Peyer's patch (tissue), 4 donors: ENCODE measurements around the gene ZPR1. TPM values are rescaled to one million over a fixed set of nuclear protein-coding genes. Genes with fewer than 3 reads are reported as not detected.
A peak's percentile ranks its signal among the peaks of the same experiment; 100 is the strongest.

Experiments
- DNase-seq, 3 donors: peaks; one replicate each; pipeline ENCODE4 v3.0.0-alpha.2; 2017 to 2019
- H3K27ac ChIP-seq, 4 donors: fragments of 200-600 bp; sonication (generic); one replicate each; pipeline ENCODE4 v1.5.1; 2016 to 2019
- H3K27me3 ChIP-seq, 2 donors: fragments of 200-600 bp; sonication (generic); one replicate each; pipeline ENCODE4 v1.5.1; 2019
- H3K36me3 ChIP-seq, 3 donors: fragments of 200-600 bp; sonication (generic); one replicate each; pipeline ENCODE4 v1.5.1; 2016 to 2019
- H3K4me1 ChIP-seq, 4 donors: fragments of 200-600 bp; sonication (generic); one replicate each; pipeline ENCODE4 v1.5.1; 2016 to 2019
- H3K4me3 ChIP-seq, 4 donors: fragments of 200-600 bp; sonication (generic); 1 replicate in 3 of 4; 2 replicates in 1 of 4; pipeline ENCODE4 v1.5.1; 2016 to 2019; ENCODE audit warnings: mild to moderate bottlenecking in 1 of 4
- H3K9me3 ChIP-seq, 4 donors: fragments of 200-600 bp; sonication (generic); one replicate each; pipeline ENCODE4 v1.5.1; 2016 to 2019; ENCODE audit warnings: mild to moderate bottlenecking in 1 of 4
- POLR2A ChIP-seq, 2 donors: fragments of 450-650 bp; IDR thresholded peaks; one replicate each; pipeline ENCODE4 v1.5.1; 2017; ENCODE audit warnings: antibody characterized with exemption in 2 of 2, mild to moderate bottlenecking in 2 of 2, moderate library complexity in 2 of 2
- total RNA-seq, 4 donors: library from RNA; depleted of rRNA; stranded (reverse); fragments of >200 nt; gene quantifications; one replicate each; pipeline ENCODE4 v1.1.0, GENCODE V29; 2016
- TF ChIP-seq, protein P1 (sequence below), 6 experiments: fragments of 450-650 bp in 4 of 6; fragments of 200-600 bp in 2 of 6; sonication (generic) in 1 of 6; IDR thresholded peaks; one replicate each; pipeline ENCODE4 v1.5.1; 2017 to 2019; ENCODE audit warnings: antibody characterized with exemption in 6 of 6, mild to moderate bottlenecking in 3 of 6, moderate library complexity in 1 of 6

The ZPR1 gene
- total RNA-seq, 4 donors from 2014 or later = 17.0 to 52.6 (median 32.5) TPM

- Histone ChIP-seq H3K27ac (peak overlapping the region in 2 of 4 donors; percentile 81 to 82), H3K27me3 (no peaks in the 10 kb centered on the region), H3K4me3 (no peak overlapping the region), H3K4me1 (peaks cover 0 to 21% (median 6%) of the 10 kb centered on the region in 4 donors), H3K9me3 (no peaks in the 10 kb centered on the region), H3K36me3 (no peaks in the 10 kb centered on the region)
- DNase-seq = peak in 1 of 3 donors; percentile 63
- no peak for TF ChIP-seq POLR2A (IDR thresholded peaks at IDR 0.05)
- TF ChIP-seq, protein P1, sequence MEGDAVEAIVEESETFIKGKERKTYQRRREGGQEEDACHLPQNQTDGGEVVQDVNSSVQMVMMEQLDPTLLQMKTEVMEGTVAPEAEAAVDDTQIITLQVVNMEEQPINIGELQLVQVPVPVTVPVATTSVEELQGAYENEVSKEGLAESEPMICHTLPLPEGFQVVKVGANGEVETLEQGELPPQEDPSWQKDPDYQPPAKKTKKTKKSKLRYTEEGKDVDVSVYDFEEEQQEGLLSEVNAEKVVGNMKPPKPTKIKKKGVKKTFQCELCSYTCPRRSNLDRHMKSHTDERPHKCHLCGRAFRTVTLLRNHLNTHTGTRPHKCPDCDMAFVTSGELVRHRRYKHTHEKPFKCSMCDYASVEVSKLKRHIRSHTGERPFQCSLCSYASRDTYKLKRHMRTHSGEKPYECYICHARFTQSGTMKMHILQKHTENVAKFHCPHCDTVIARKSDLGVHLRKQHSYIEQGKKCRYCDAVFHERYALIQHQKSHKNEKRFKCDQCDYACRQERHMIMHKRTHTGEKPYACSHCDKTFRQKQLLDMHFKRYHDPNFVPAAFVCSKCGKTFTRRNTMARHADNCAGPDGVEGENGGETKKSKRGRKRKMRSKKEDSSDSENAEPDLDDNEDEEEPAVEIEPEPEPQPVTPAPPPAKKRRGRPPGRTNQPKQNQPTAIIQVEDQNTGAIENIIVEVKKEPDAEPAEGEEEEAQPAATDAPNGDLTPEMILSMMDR (IDR thresholded peaks at IDR 0.05) = no peak
Measured at GRCh38 chr11:116833816-116834534, 46.2 kb upstream of the ZPR1 start.

GRCh38 chr11:116833491-116833815, 45.6 kb upstream of the ZPR1 start:
- no peaks in the 10 kb centered on the region for H3K9me3 ChIP-seq
- no peak overlapping the region for H3K4me3 ChIP-seq
- H3K27ac ChIP-seq = peak overlapping the region in 2 of 4 donors; percentile 81 to 82
- peak in 1 of 3 donors; percentile 42 for DNase-seq
- TF ChIP-seq, protein P1 (IDR thresholded peaks at IDR 0.05) = no peak
- TF ChIP-seq POLR2A (IDR thresholded peaks at IDR 0.05) = no peak
- no peaks in the 10 kb centered on the region for H3K36me3 ChIP-seq
- no peaks in the 10 kb centered on the region for H3K27me3 ChIP-seq
- peaks cover 0 to 21% (median 6%) of the 10 kb centered on the region in 4 donors for H3K4me1 ChIP-seq

DNA sequence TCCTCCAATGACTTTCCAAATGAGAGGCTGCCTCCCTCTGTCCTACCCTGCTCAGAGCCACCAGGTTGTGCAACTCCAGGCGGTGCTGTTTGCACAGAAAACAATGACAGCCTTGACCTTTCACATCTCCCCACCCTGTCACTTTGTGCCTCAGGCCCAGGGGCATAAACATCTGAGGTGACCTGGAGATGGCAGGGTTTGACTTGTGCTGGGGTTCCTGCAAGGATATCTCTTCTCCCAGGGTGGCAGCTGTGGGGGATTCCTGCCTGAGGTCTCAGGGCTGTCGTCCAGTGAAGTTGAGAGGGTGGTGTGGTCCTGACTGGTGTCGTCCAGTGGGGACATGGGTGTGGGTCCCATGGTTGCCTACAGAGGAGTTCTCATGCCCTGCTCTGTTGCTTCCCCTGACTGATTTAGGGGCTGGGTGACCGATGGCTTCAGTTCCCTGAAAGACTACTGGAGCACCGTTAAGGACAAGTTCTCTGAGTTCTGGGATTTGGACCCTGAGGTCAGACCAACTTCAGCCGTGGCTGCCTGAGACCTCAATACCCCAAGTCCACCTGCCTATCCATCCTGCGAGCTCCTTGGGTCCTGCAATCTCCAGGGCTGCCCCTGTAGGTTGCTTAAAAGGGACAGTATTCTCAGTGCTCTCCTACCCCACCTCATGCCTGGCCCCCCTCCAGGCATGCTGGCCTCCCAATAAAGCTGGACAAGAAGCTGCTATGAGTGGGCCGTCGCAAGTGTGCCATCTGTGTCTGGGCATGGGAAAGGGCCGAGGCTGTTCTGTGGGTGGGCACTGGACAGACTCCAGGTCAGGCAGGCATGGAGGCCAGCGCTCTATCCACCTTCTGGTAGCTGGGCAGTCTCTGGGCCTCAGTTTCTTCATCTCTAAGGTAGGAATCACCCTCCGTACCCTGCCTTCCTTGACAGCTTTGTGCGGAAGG, 44.8 kb upstream of the ZPR1 start:
- peaks cover 0 to 21% (median 6%) of the 10 kb centered on the region in 4 donors for H3K4me1 ChIP-seq
- no peaks in the 10 kb centered on the region for H3K27me3 ChIP-seq
- no peak for TF ChIP-seq POLR2A (IDR thresholded peaks at IDR 0.05)
- TF ChIP-seq, protein P1 (IDR thresholded peaks at IDR 0.05) = peak in 1 of 6 experiments; percentile 12
- H3K4me3 ChIP-seq = peak overlapping the region in 2 of 4 donors; percentile 36 to 46
- H3K27ac ChIP-seq = peak overlapping the region in 2 of 4 donors; percentile 81 to 82
- H3K36me3 ChIP-seq = no peaks in the 10 kb centered on the region
- no peaks in the 10 kb centered on the region for H3K9me3 ChIP-seq
- no peak for DNase-seq

GRCh38 chr11:116831790-116832349, 44.0 kb upstream of the ZPR1 start:
- TF ChIP-seq POLR2A (IDR thresholded peaks at IDR 0.05) = no peak
- TF ChIP-seq, protein P1 (IDR thresholded peaks at IDR 0.05) = no peak
- Histone ChIP-seq H3K9me3 (no peaks in the 10 kb centered on the region), H3K27ac (peak overlapping the region in 3 of 4 donors; percentile 5 to 82 (median 81)), H3K4me1 (peaks cover 0 to 20% (median 6%) of the 10 kb centered on the region in 4 donors), H3K4me3 (peak overlapping the region in 2 of 4 donors; percentile 36 to 46), H3K27me3 (no peaks in the 10 kb centered on the region), H3K36me3 (no peaks in the 10 kb centered on the region)
- DNase-seq = no peak

- Histone ChIP-seq H3K4me3 (peak overlapping the region in 2 of 4 donors; percentile 43 to 53), H3K4me1 (peaks cover 0 to 5% (median 1%) of the 10 kb centered on the region in 4 donors), H3K27ac (peak overlapping the region in 3 of 4 donors; percentile 40 to 92 (median 81)), H3K27me3 (no peaks in the 10 kb centered on the region), H3K36me3 (no peaks in the 10 kb centered on the region), H3K9me3 (no peaks in the 10 kb centered on the region)
- DNase-seq = no peak
- TF ChIP-seq, protein P1 (IDR thresholded peaks at IDR 0.05) = no peak
- no peak for TF ChIP-seq POLR2A (IDR thresholded peaks at IDR 0.05)
Measured at GRCh38 chr11:116830184-116830912, 42.5 kb upstream of the ZPR1 start.
